CD14-positive monocyte (primary cell): ENCODE measurements around the gene DTWD2. TPM values are rescaled to one million over a fixed set of nuclear protein-coding genes. Genes with fewer than 3 reads are reported as not detected.

Experiments
- DNase-seq, 3 donors: peaks; one replicate each; pipeline ENCODE4 v3.0.0-alpha.2; 2011 to 2022
- H2AFZ ChIP-seq: 2 replicates; pipeline ENCODE4 v1.6.0; 2012; ENCODE audit warnings: mild to moderate bottlenecking, low read depth, low read length, inconsistent platforms; ENCODE audit not compliant: insufficient read depth, poor library complexity, severe bottlenecking
- H3K27ac ChIP-seq, 2 donors: 1 replicate in 1 of 2; 2 replicates in 1 of 2; pipeline ENCODE4 v1.5.1; 2012 to 2013; ENCODE audit warnings: low read length in 2 of 2, control low read depth in 1 of 2, inconsistent platforms in 1 of 2, low read depth in 1 of 2, mild to moderate bottlenecking in 1 of 2
- H3K27me3 ChIP-seq, 2 donors: one replicate each; pipeline versions ENCODE4 v1.6.0 to v1.6.1; 2011 to 2013; ENCODE audit warnings: low read length in 2 of 2; ENCODE audit not compliant: control insufficient read depth in 2 of 2, insufficient read depth in 2 of 2
- H3K36me3 ChIP-seq, 2 donors: replicated peaks in 1 of 2; 1 replicate in 1 of 2; 2 replicates in 1 of 2; pipeline versions ENCODE4 v1.5.1 to v1.6.1; 2012 to 2013; ENCODE audit warnings: low read length in 2 of 2, control low read depth in 1 of 2, inconsistent platforms in 1 of 2, mild to moderate bottlenecking in 1 of 2; ENCODE audit not compliant: insufficient read depth in 2 of 2, control insufficient read depth in 1 of 2
- H3K4me1 ChIP-seq, 2 donors: 1 replicate in 1 of 2; 2 replicates in 1 of 2; pipeline versions ENCODE4 v1.5.1 to v1.6.1; 2012 to 2013; ENCODE audit warnings: low read length in 2 of 2, control low read depth in 1 of 2, inconsistent platforms in 1 of 2, mild to moderate bottlenecking in 1 of 2, moderate library complexity in 1 of 2; ENCODE audit not compliant: insufficient read depth in 2 of 2, control insufficient read depth in 1 of 2
- H3K4me2 ChIP-seq: replicated peaks from 2 replicates; pipeline ENCODE3; 2012; ENCODE audit warnings: low read length, moderate library complexity, mild to moderate bottlenecking; ENCODE audit not compliant: poor library complexity, severe bottlenecking; ENCODE audit errors: extremely low read depth
- H3K4me3 ChIP-seq, 3 experiments: fragments of 200-600 bp in 1 of 3; sonication (generic) in 1 of 3; replicated peaks in 1 of 3; 1 replicate in 2 of 3; 2 replicates in 1 of 3; pipeline ENCODE4 v1.5.1; 2011 to 2013; ENCODE audit warnings: low read length in 3 of 3, mild to moderate bottlenecking in 3 of 3, control low read depth in 2 of 3, low read depth in 2 of 3, inconsistent platforms in 1 of 3, moderate library complexity in 1 of 3
- H3K79me2 ChIP-seq: 2 replicates; pipeline ENCODE4 v1.6.0; 2012; ENCODE audit warnings: mild to moderate bottlenecking, control low read depth, inconsistent platforms, low read length, moderate library complexity; ENCODE audit not compliant: insufficient read depth
- H3K9ac ChIP-seq: 2 replicates; pipeline ENCODE4 v1.6.0; 2017; ENCODE audit warnings: low read length, mild to moderate bottlenecking; ENCODE audit not compliant: insufficient read depth, poor library complexity, severe bottlenecking
- H3K9me3 ChIP-seq, 2 donors: replicated peaks in 1 of 2; 1 replicate in 1 of 2; 2 replicates in 1 of 2; pipeline versions ENCODE4 v1.5.1 to v1.6.1; 2012 to 2013; ENCODE audit warnings: low read length in 2 of 2, control low read depth in 1 of 2; ENCODE audit not compliant: control insufficient read depth in 1 of 2, insufficient read depth in 1 of 2
- H4K20me1 ChIP-seq: 2 replicates; pipeline ENCODE4 v1.6.0; 2012; ENCODE audit warnings: mild to moderate bottlenecking, low read length, control low read depth, moderate library complexity; ENCODE audit not compliant: insufficient read depth
- H3K27ac Mint-ChIP-seq, 7 donors: one replicate each; pipeline ENCODE4 v1.8.0; 2020; ENCODE audit warnings: mild to moderate bottlenecking in 7 of 7, mixed read lengths in 7 of 7, moderate library complexity in 6 of 7, inconsistent platforms in 2 of 7
- H3K27me3 Mint-ChIP-seq, 3 donors: one replicate each; pipeline ENCODE4 v1.8.0; 2021 to 2022; ENCODE audit warnings: low read depth in 3 of 3, mild to moderate bottlenecking in 3 of 3, mixed read lengths in 3 of 3, moderate library complexity in 3 of 3, inconsistent platforms in 1 of 3
- H3K36me3 Mint-ChIP-seq, 2 donors: one replicate each; pipeline ENCODE4 v1.8.0; 2020; ENCODE audit warnings: mixed read lengths in 2 of 2, inconsistent platforms in 1 of 2, mild to moderate bottlenecking in 1 of 2
- H3K4me1 Mint-ChIP-seq: one replicate; pipeline ENCODE4 v1.8.0; 2020; ENCODE audit warnings: mild to moderate bottlenecking, mixed read lengths
- H3K4me3 Mint-ChIP-seq, 2 donors: one replicate each; pipeline ENCODE4 v1.8.0; 2020; ENCODE audit warnings: mild to moderate bottlenecking in 2 of 2, mixed read lengths in 2 of 2, moderate library complexity in 1 of 2
- H3K9me3 Mint-ChIP-seq, 7 donors: one replicate each; pipeline ENCODE4 v1.8.0; 2020 to 2022; ENCODE audit warnings: mixed read lengths in 7 of 7, mild to moderate bottlenecking in 6 of 7, moderate library complexity in 6 of 7, inconsistent platforms in 2 of 7
- CTCF ChIP-seq: fragments of 200-600 bp; IDR thresholded peaks from one replicate; pipeline ENCODE4 v1.8.0; 2022; ENCODE audit warnings: antibody characterized with exemption, mild to moderate bottlenecking
- WGBS: methylation state at CpG from one replicate; pipeline ENCODE4 v1.1.5; 2013; ENCODE audit warnings: missing lambda C conversion rate; ENCODE audit not compliant: insufficient coverage; 5-methylcytosine and 5-hydroxymethylcytosine counted together
- intact Hi-C, 2 donors: fragments of 100-400 bp; cut with micrococcal nuclease; formaldehyde crosslinking; loops; one replicate each; pipeline versions ENCODE4 v1.15.0 to v1.15.1; 2023
- polyA plus RNA-seq, 3 donors: library from polyadenylated mRNA; depleted of rRNA in 1 of 3; unstranded in 2 of 3; stranded (reverse) in 1 of 3; fragments of 300-500 nt in 2 of 3; fragments of >200 nt in 1 of 3; fragmentation: Illumina TruSeq in 2 of 3; gene quantifications; 1 replicate in 2 of 3; 2 replicates in 1 of 3; pipeline ENCODE4 v1.2.3, GENCODE V29; 2012 to 2021

Gene DTWD2
- polyA plus RNA-seq, 3 donors = 1.2 to 2.7 (median 2.5) TPM

- no peaks in the 10 kb centered on the region for H3K36me3 Mint-ChIP-seq
- H3K27ac Mint-ChIP-seq = no peak overlapping the region
- no peak for TF ChIP-seq CTCF
- peaks cover 0 to 4% (median 2%) of the 10 kb centered on the region in 7 donors for H3K9me3 Mint-ChIP-seq
- no peak for DNase-seq
- Histone ChIP-seq H3K4me1 (no peaks in the 10 kb centered on the region), H3K27ac (no peak overlapping the region), H3K9ac (no peak overlapping the region), H3K4me3 (no peak overlapping the region), H3K27me3 (no peaks in the 10 kb centered on the region), H2AFZ (no peak overlapping the region), H3K36me3 (no peaks in the 10 kb centered on the region), H4K20me1 (no peaks in the 10 kb centered on the region), H3K4me2 (no peak overlapping the region), H3K79me2 (no peaks in the 10 kb centered on the region), H3K9me3 (no peaks in the 10 kb centered on the region)
- H3K4me1 Mint-ChIP-seq = no peaks in the 10 kb centered on the region
- H3K4me3 Mint-ChIP-seq = no peak overlapping the region
- intact Hi-C loops = no loop called here
- WGBS = no CpG with 5 or more reads among the region's 1 CpG
- H3K27me3 Mint-ChIP-seq = peaks cover 0 to 2% (median 0%) of the 10 kb centered on the region in 3 donors
Measured at GRCh38 chr5:118834710-118835109, 153.6 kb downstream of the DTWD2 start.

GRCh38 chr5:118832974-118833373 is 155.4 kb downstream of the DTWD2 start:
- peaks cover 0 to 2% (median 0%) of the 10 kb centered on the region in 3 donors for H3K27me3 Mint-ChIP-seq
- Histone ChIP-seq H3K4me2 (no peak overlapping the region), H3K36me3 (no peaks in the 10 kb centered on the region), H3K4me3 (no peak overlapping the region), H3K9me3 (no peaks in the 10 kb centered on the region), H3K9ac (no peak overlapping the region), H3K27ac (no peak overlapping the region), H4K20me1 (no peaks in the 10 kb centered on the region), H3K79me2 (no peaks in the 10 kb centered on the region), H2AFZ (no peak overlapping the region), H3K4me1 (no peaks in the 10 kb centered on the region), H3K27me3 (no peaks in the 10 kb centered on the region)
- no peak overlapping the region for H3K4me3 Mint-ChIP-seq
- TF ChIP-seq CTCF = no peak
- no peaks in the 10 kb centered on the region for H3K4me1 Mint-ChIP-seq
- intact Hi-C loops = no loop called here
- H3K36me3 Mint-ChIP-seq = no peaks in the 10 kb centered on the region
- DNase-seq = no peak
- H3K9me3 Mint-ChIP-seq = peaks cover 0 to 4% (median 2%) of the 10 kb centered on the region in 7 donors
- H3K27ac Mint-ChIP-seq = no peak overlapping the region
